Hematopoietic multipotent progenitor cell (in vitro differentiated cells): ENCODE results near the gene VIL1. TPM values are rescaled to one million over a fixed set of nuclear protein-coding genes. Genes with fewer than 3 reads are reported as not detected.
A peak's percentile ranks its signal among the peaks of the same experiment; 100 is the strongest.

ENCODE experiments used
- DNase-seq, 3 donors: peaks; one replicate each; pipeline ENCODE4 v3.0.0-alpha.2; 2011 to 2015; ENCODE audit warnings: low read depth in 2 of 3, low spot score in 2 of 3
- total RNA-seq: library from RNA; depleted of rRNA; stranded (reverse); fragments of >200 nt; gene quantifications from one replicate; pipeline ENCODE4 v1.2.3, GENCODE V29; 2012

The VIL1 gene
- under 0.01 TPM for total RNA-seq

DNA sequence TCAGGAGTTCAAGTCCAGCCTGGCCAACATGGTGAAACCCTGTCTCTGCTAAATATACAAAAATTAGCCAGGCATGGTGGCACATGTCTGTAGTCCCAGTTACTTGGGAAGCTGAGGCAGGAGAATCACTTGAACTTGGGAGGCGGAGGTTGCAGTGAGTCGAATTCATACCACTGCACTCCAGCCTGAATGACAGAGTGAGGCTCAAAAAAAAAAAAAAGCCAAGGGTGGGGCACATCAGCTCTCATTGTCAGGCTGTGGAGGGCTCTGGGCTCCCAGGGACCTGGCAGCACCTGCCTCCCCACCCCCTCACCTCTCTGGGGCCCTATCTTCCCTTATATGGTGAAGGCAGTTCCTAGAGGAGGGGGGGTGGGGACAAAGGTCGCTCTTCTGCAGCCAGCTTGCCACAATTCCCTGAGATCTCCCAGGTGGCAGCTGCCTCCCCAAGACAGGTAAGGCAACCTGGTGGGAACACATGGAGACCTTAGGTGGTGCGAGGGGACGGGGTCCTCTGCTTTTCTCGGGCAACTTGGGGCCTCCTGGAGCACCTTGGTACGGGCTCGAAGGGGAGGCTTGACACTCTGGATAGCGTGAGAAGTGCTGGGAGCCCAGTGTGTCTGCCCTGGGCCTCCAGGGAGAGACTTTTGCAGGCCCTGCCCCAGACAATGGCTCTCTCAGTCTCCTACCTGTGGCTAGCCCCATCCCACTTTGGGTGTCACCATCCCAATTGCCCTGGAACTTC lies at the start of gene VIL1:
VIL1 (plus strand) TSS at position 407 of the 742 bp plus-strand sequence. CDS start 4,656 bp downstream, outside the sequence.
- no peak for DNase-seq

- DNase-seq: no peak
Measured at GRCh38 chr2:218369330-218369729, 49.6 kb upstream of the VIL1 start.

DNA sequence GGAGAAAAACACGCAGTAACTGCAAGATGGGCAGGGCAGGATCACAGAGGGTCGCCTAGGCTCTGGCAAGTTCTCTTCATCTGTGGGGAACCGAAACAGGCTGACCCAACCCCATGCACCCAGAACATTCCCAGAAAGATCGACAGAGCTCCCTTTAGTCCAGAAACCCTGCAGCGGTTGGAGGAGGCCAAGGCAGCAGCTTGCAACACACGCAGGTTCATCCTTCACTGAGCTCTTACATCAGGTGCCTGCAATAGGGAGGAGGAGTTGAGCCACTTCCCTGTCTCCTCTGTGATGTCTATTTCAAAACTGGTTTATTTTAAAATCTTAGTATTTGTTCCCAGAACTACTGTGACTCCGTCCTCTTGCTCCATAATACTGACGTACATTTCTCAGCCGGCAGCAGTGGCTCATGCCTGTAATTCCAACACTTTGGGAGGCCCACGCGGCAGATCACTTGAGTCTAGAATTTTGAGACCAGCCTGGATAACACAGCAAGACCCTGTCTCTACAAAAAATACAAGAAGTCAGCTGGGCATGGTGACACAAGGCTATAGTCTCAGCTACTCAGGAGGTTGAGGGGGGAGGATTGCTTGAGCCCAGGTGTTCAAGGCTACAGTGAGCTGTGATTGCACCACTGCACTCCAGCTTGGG lies 48.4 kb upstream of the VIL1 start:
- no peak for DNase-seq

DNA sequence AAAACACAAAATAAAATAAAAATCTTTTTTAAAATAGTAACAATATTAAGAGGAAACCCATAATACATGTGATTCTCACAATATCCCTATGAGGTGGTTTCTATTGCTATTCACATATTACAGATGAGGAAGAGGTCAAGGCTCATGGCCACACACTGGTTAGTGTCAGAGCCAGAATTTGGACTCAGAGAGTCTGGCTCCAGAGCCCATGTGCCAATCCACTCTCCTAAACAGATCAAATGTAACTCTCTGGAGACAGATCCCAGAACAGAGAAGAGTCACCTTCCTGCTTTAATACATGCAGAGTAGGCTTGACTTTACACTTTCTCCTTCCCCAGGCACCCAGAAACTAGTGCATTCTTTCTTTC lies 47.0 kb upstream of the VIL1 start:
- DNase-seq: no peak

GRCh38 chr2:218374795-218375194 lies 44.1 kb upstream of the VIL1 start:
- no peak for DNase-seq

DNA sequence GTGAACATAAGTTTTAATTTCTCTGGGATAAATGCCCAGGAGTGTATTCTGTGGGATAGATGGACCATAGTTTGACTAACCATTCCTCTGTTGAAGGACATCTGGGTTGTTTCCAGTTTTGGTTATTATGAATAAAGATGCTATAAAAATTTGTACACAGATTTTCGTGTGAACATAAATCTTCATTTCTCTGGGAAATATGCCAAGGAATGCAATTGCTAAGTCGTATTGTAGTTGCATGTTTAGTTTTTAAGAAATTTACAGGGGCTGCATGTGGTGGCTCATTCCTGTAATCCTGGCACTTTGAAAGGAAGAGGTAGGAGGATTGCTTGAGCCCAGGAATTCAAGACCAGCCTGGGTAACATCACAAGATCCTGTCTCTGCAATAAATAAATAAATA lies 43.7 kb upstream of the VIL1 start:
- DNase-seq: no peak

DNA sequence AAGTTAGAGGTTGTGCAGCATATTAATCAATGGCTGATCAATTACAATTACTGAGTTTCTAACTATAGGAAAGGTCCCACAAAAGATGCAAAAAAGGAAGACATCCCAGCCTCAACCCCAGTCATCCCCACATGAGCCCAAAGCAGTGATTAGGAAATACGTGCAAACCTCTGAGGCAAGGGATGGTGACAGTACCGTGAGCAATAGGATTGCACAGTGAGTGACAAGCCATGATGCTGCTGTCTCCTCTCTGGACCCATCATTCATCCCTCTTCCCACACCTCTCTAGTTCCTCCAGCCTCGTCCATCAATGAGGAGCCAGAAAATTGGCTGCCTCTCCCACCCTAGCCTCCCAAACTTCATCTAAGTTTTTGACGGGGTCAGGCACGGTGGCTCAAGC lies 40.9 kb upstream of the VIL1 start:
- no peak for DNase-seq

- no peak for DNase-seq
Measured at GRCh38 chr2:218381916-218382366, 37.0 kb upstream of the VIL1 start, which contains the start of gene SLC11A1. Gene SLC11A1 (plus strand): TSS chr2:218382273. CDS start chr2:218382369, 96 bp downstream.

- no peak for DNase-seq
Measured at GRCh38 chr2:218382785-218383184, 36.1 kb upstream of the VIL1 start.

DNA sequence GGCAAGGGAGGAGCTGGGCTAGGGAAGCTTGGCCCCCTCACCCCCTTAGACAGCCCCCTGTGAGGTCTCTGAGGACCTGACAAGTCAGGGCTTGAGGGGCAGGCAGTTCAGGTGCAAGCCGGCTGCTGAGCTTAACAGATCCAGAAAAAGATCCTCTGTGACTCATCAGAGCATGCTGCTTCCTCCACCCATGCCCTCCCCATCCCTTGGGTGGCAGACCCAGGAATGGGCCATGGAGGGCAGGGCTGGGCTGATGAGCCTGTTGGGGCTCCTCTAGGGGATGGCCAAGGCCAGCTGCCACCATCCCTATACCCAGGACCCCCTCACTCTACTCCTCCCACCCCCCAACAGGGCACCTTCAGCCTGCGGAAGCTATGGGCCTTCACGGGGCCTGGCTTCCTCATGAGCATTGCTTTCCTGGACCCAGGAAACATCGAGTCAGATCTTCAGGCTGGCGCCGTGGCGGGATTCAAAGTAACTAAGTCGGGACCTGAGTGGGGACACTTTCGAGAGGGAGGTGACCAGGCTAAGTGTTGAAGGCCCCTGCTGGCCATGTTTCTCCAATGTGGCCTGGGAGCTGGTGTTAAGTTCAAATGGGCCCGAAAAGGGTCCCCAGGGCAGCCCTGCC lies 34.9 kb upstream of the VIL1 start:
- DNase-seq: no peak

DNA sequence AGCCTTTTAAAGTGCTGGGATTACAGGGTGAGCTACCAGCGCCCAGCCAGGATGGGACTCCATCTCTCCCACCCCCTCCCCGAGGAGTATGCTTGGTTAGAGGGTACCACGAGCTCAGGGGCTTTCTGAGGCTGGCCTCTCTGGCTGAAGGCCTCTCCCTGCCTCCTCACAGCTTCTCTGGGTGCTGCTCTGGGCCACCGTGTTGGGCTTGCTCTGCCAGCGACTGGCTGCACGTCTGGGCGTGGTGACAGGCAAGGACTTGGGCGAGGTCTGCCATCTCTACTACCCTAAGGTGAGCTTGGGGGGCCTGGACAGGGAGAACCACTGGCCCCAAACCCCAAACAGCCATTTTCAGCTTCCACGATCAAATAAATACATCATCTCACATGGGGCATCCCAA lies 33.9 kb upstream of the VIL1 start:
- DNase-seq: no peak

DNA sequence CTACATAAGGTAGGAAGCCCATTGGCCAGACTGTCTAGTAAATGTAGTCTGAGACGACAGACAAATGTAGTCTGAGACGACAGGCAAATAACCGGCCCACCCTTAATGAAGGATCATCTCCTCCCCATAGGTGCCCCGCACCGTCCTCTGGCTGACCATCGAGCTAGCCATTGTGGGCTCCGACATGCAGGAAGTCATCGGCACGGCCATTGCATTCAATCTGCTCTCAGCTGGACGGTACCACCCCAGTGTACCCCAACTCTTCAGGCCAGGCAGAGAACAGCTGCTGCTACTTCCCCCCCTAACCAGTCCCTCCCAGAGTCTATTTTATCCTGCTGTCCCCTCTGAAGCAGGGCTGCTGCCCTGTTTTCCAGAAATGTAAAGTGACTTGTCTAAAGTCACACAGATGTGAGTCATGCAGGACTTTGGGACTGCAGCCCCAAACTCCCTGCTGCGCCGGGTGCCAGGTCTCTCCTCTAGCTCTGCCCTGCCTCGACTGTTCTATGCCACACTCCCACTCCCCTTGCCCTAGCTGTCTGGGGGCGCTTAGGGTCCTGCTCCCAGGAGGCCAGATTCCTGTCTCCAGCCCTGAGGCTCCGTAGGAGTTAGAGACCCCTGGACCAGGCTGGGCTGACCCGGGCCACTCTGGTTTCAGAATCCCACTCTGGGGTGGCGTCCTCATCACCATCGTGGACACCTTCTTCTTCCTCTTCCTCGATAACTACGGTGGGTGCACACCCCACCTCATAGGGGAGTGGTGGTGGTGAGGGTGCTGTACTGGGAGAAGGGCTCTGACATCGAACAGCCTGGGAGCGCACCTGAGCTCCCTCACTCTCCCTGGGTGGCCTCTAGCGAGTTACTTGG lies 32.2 kb upstream of the VIL1 start:
- no peak for DNase-seq

DNA sequence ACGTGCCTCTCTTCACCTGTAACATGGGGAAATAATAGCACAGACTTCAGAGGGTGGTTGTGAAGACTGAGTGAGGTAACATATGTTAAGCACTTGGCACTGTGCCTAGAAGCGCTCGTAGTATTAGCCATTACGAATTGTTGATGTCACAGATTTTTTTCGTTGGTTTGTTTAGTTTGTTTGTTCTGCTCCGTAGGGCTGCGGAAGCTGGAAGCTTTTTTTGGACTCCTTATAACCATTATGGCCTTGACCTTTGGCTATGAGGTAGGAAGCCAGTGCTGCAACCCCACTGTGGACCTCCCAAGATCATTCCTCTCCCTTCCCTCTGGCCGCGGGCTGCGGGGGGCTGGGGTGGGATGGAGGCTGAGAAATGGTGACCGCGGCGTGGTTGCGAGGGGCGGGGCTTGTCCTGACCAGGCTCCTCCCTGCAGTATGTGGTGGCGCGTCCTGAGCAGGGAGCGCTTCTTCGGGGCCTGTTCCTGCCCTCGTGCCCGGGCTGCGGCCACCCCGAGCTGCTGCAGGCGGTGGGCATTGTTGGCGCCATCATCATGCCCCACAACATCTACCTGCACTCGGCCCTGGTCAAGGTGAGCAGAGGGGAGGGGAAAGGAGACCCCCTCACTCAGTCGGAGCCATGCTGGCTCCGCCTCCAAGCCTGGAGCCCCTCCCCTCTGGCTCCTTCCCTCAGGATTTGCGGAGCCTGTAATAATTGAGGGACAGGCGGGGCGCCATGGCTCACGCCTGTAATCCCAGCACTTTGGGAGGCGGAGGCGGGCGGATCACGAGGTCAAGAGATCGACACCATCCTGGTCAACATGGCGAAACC lies 31.3 kb upstream of the VIL1 start:
- peak in 1 of 3 donors; percentile 86 for DNase-seq

DNA sequence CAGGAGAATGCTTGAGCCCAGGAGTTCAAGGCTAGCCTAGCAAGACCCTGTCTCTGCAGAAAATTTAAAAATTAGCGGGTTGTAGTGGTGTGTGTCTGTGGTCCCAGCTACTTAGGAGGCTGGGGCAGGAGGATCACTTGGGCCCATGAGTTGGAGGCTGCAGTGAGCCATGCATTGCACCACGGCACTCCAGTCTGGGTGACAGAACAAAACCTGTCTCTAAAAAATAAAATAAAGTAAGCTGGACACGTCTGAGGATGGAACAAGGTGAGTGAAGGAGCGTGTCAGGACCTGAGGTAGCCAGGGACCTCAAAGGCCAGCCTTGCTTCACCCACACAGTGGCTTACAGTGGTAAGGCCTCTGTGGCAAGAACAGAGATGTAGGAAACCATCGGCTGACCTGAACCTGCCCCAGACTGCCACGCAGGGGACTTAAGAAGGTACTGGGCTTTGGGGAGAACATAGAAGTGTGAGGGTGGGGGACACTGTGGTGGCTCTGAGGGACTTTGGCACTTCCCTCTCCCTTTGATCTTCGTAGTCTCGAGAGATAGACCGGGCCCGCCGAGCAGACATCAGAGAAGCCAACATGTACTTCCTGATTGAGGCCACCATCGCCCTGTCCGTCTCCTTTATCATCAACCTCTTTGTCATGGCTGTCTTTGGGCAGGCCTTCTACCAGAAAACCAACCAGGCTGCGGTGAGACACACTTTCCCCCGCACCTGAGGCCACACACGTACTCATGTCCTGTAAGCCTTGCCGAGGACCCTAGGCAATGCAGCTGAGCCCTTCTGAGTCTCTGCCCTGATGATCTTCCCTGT lies 29.4 kb upstream of the VIL1 start:
- DNase-seq: no peak

DNA sequence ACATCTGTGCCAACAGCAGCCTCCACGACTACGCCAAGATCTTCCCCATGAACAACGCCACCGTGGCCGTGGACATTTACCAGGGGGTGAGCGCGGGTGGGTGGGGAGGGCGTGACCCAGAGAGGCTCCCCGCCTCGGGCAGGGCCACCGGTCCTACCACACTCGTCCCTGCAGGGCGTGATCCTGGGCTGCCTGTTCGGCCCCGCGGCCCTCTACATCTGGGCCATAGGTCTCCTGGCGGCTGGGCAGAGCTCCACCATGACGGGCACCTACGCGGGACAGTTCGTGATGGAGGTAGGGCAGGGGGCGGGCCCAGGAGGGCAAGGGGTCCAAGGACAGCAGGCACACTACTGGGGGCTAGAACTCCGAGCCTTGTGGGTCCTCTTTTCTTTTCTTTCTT lies 27.7 kb upstream of the VIL1 start:
- no peak for DNase-seq

DNA sequence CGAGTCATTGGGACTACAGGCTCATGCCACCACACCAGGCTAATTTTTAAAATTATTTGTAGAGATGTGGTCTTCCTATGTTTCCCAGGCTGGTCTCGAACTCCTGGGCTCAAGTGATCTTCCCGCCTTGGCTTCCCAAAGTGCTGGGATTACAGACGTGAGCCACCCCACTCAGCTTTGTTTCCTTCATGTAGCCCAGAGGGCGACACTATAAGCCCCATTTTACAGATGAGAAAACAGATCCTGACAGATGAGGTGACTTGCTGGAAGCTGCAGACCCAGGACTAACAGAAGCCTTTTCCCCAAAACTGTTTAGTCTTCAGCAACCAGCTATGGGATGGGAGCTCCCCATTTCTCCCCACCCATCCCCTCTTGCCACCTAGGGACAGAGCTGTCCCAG lies 26.5 kb upstream of the VIL1 start:
- DNase-seq: no peak

- DNase-seq: no peak
Measured at GRCh38 chr2:218392891-218393462, 25.9 kb upstream of the VIL1 start.

DNA sequence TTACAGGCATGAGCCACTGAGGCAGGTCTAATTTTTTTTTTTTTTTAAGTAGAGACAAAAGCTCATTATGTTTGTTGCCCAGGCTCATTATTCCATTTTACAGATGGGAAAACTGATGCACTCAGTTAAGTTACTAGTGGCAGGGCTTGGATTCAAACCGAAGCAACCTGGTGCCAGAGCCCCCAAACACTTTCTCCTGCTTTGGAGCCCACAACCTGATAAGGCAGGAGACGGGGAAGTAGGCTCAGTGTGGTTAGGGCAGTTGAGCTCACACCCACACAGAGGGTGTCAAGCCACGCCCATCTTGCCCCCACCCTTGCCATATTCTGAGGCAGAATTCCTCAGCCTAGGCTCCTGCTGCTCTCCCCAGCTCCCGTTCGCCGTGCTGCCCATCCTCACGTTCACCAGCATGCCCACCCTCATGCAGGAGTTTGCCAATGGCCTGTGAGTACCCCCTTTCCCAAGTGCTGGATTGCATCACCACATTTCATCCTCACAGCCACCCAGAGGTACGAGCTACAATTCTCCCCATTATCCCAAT lies 25.1 kb upstream of the VIL1 start:
- DNase-seq: peak in 1 of 3 donors; percentile 44
